Measurements from ENCODE around the gene NOL8.

NOL8 gene

GRCh38 chr9:92341578-92341977 is 16.4 kb upstream of the NOL8 start:
- Histone ChIP-seq H3K9ac (ENCODE audit: low read length) (no peak overlapping the region), H3K4me3 (ENCODE audit: low read length) (no peak overlapping the region), H3K27me3 (replicated peaks; ENCODE audit: control insufficient read depth, insufficient read depth, low read length) (no peaks in the 10 kb centered on the region), H3K4me1 (ENCODE audit: control insufficient read depth, insufficient read depth, low read length) (peaks cover 16% of the 10 kb centered on the region), H3K36me3 (ENCODE audit: control insufficient read depth, insufficient read depth, low read length, severe bottlenecking) (no peaks in the 10 kb centered on the region), H3K9me3 (ENCODE audit: control insufficient read depth, low read length) (no peaks in the 10 kb centered on the region)
- DNase-seq (ENCODE audit: low read depth): no peak

GRCh38 chr9:92333282-92333634 is 8.1 kb upstream of the NOL8 start:
- no peaks in the 10 kb centered on the region for H3K36me3 ChIP-seq (ENCODE audit: control insufficient read depth, insufficient read depth, low read length, severe bottlenecking)
- peaks cover 4% of the 10 kb centered on the region for H3K4me1 ChIP-seq (ENCODE audit: control insufficient read depth, insufficient read depth, low read length)
- H3K9me3 ChIP-seq (ENCODE audit: control insufficient read depth, low read length): no peaks in the 10 kb centered on the region
- H3K9ac ChIP-seq (ENCODE audit: low read length): no peak overlapping the region
- H3K4me3 ChIP-seq (ENCODE audit: low read length): no peak overlapping the region
- no peaks in the 10 kb centered on the region for H3K27me3 ChIP-seq (replicated peaks; ENCODE audit: control insufficient read depth, insufficient read depth, low read length)
- no peak for DNase-seq (ENCODE audit: low read depth)

GRCh38 chr9:92332577-92333281 is 7.6 kb upstream of the NOL8 start:
- H3K4me1 ChIP-seq (ENCODE audit: control insufficient read depth, insufficient read depth, low read length): peaks cover 7% of the 10 kb centered on the region
- H3K36me3 ChIP-seq (ENCODE audit: control insufficient read depth, insufficient read depth, low read length, severe bottlenecking): no peaks in the 10 kb centered on the region
- DNase-seq (ENCODE audit: low read depth): peak; percentile 60
- H3K4me3 ChIP-seq (ENCODE audit: low read length): no peak overlapping the region
- H3K27me3 ChIP-seq (replicated peaks; ENCODE audit: control insufficient read depth, insufficient read depth, low read length): no peaks in the 10 kb centered on the region
- H3K9me3 ChIP-seq (ENCODE audit: control insufficient read depth, low read length): no peaks in the 10 kb centered on the region
- H3K9ac ChIP-seq (ENCODE audit: low read length): no peak overlapping the region

GRCh38 chr9:92328225-92328624 is 3.1 kb upstream of the NOL8 start:
- no peak overlapping the region for H3K4me3 ChIP-seq (ENCODE audit: low read length)
- no peaks in the 10 kb centered on the region for H3K9me3 ChIP-seq (ENCODE audit: control insufficient read depth, low read length)
- DNase-seq (ENCODE audit: low read depth): peak; percentile 74
- peak overlapping the region; percentile 23 for H3K9ac ChIP-seq (ENCODE audit: low read length)
- no peaks in the 10 kb centered on the region for H3K27me3 ChIP-seq (replicated peaks; ENCODE audit: control insufficient read depth, insufficient read depth, low read length)
- peaks cover 21% of the 10 kb centered on the region for H3K4me1 ChIP-seq (ENCODE audit: control insufficient read depth, insufficient read depth, low read length)
- H3K36me3 ChIP-seq (ENCODE audit: control insufficient read depth, insufficient read depth, low read length, severe bottlenecking): peaks cover under 1% of the 10 kb centered on the region

GRCh38 chr9:92327283-92327850 is 2.2 kb upstream of the NOL8 start:
- Histone ChIP-seq H3K27me3 (replicated peaks; ENCODE audit: control insufficient read depth, insufficient read depth, low read length) (no peaks in the 10 kb centered on the region), H3K4me1 (ENCODE audit: control insufficient read depth, insufficient read depth, low read length) (peaks cover 21% of the 10 kb centered on the region), H3K36me3 (ENCODE audit: control insufficient read depth, insufficient read depth, low read length, severe bottlenecking) (peaks cover 8% of the 10 kb centered on the region), H3K9me3 (ENCODE audit: control insufficient read depth, low read length) (no peaks in the 10 kb centered on the region), H3K9ac (ENCODE audit: low read length) (no peak overlapping the region), H3K4me3 (ENCODE audit: low read length) (no peak overlapping the region)
- DNase-seq (ENCODE audit: low read depth): no peak

GRCh38 chr9:92325991-92326500 is 896 bp upstream of the NOL8 start:
- peaks cover 21% of the 10 kb centered on the region for H3K4me1 ChIP-seq (ENCODE audit: control insufficient read depth, insufficient read depth, low read length)
- peaks cover 21% of the 10 kb centered on the region for H3K36me3 ChIP-seq (ENCODE audit: control insufficient read depth, insufficient read depth, low read length, severe bottlenecking)
- no peaks in the 10 kb centered on the region for H3K9me3 ChIP-seq (ENCODE audit: control insufficient read depth, low read length)
- no peak for DNase-seq (ENCODE audit: low read depth)
- no peaks in the 10 kb centered on the region for H3K27me3 ChIP-seq (replicated peaks; ENCODE audit: control insufficient read depth, insufficient read depth, low read length)
- peak overlapping the region; percentile 96 for H3K9ac ChIP-seq (ENCODE audit: low read length)
- peak overlapping the region; percentile 91 for H3K4me3 ChIP-seq (ENCODE audit: low read length)

GRCh38 chr9:92324889-92325268 is 271 bp downstream of the NOL8 start:
- Histone ChIP-seq H3K36me3 (ENCODE audit: control insufficient read depth, insufficient read depth, low read length, severe bottlenecking) (peaks cover 30% of the 10 kb centered on the region), H3K9ac (ENCODE audit: low read length) (peak overlapping the region; percentile 96), H3K4me1 (ENCODE audit: control insufficient read depth, insufficient read depth, low read length) (peaks cover 21% of the 10 kb centered on the region), H3K27me3 (replicated peaks; ENCODE audit: control insufficient read depth, insufficient read depth, low read length) (no peaks in the 10 kb centered on the region), H3K9me3 (ENCODE audit: control insufficient read depth, low read length) (no peaks in the 10 kb centered on the region), H3K4me3 (ENCODE audit: low read length) (peak overlapping the region; percentile 91)
- no peak for DNase-seq (ENCODE audit: low read depth)

- no peaks in the 10 kb centered on the region for H3K9me3 ChIP-seq (ENCODE audit: control insufficient read depth, low read length)
- H3K27me3 ChIP-seq (replicated peaks; ENCODE audit: control insufficient read depth, insufficient read depth, low read length): no peaks in the 10 kb centered on the region
- H3K4me3 ChIP-seq (ENCODE audit: low read length): peak overlapping the region; percentile 91
- H3K9ac ChIP-seq (ENCODE audit: low read length): peak overlapping the region; percentile 96
- no peak for DNase-seq (ENCODE audit: low read depth)
- H3K36me3 ChIP-seq (ENCODE audit: control insufficient read depth, insufficient read depth, low read length, severe bottlenecking): peaks cover 34% of the 10 kb centered on the region
- H3K4me1 ChIP-seq (ENCODE audit: control insufficient read depth, insufficient read depth, low read length): peaks cover 21% of the 10 kb centered on the region
Measured at GRCh38 chr9:92324431-92324830, 719 bp downstream of the NOL8 start.

GRCh38 chr9:92315456-92315855 is 9.7 kb downstream of the NOL8 start:
- Histone ChIP-seq H3K9me3 (ENCODE audit: control insufficient read depth, low read length) (no peaks in the 10 kb centered on the region), H3K27me3 (replicated peaks; ENCODE audit: control insufficient read depth, insufficient read depth, low read length) (no peaks in the 10 kb centered on the region), H3K4me1 (ENCODE audit: control insufficient read depth, insufficient read depth, low read length) (no peaks in the 10 kb centered on the region), H3K4me3 (ENCODE audit: low read length) (no peak overlapping the region), H3K9ac (ENCODE audit: low read length) (no peak overlapping the region), H3K36me3 (ENCODE audit: control insufficient read depth, insufficient read depth, low read length, severe bottlenecking) (peaks cover 69% of the 10 kb centered on the region)
- no peak for DNase-seq (ENCODE audit: low read depth)

- Histone ChIP-seq H3K36me3 (ENCODE audit: control insufficient read depth, insufficient read depth, low read length, severe bottlenecking) (peaks cover 70% of the 10 kb centered on the region), H3K9me3 (ENCODE audit: control insufficient read depth, low read length) (no peaks in the 10 kb centered on the region)
Measured at GRCh38 chr9:92313624-92314012, 11.5 kb downstream of the NOL8 start.

GRCh38 chr9:92312887-92313623 is 12.1 kb downstream of the NOL8 start:
- Histone ChIP-seq H3K36me3 (ENCODE audit: control insufficient read depth, insufficient read depth, low read length, severe bottlenecking) (peaks cover 70% of the 10 kb centered on the region), H3K4me1 (ENCODE audit: control insufficient read depth, insufficient read depth, low read length) (peaks cover 9% of the 10 kb centered on the region), H3K27me3 (replicated peaks; ENCODE audit: control insufficient read depth, insufficient read depth, low read length) (no peaks in the 10 kb centered on the region), H3K9ac (ENCODE audit: low read length) (no peak overlapping the region), H3K9me3 (ENCODE audit: control insufficient read depth, low read length) (no peaks in the 10 kb centered on the region), H3K4me3 (ENCODE audit: low read length) (no peak overlapping the region)
- peak; percentile 22 for DNase-seq (ENCODE audit: low read depth)

More at GRCh38 chr9:92313624-92314012, 11.5 kb downstream of the NOL8 start:
- DNase-seq (ENCODE audit: low read depth): no peak
- H3K4me1 ChIP-seq (ENCODE audit: control insufficient read depth, insufficient read depth, low read length): peaks cover 8% of the 10 kb centered on the region
- H3K4me3 ChIP-seq (ENCODE audit: low read length): no peak overlapping the region
- no peaks in the 10 kb centered on the region for H3K27me3 ChIP-seq (replicated peaks; ENCODE audit: control insufficient read depth, insufficient read depth, low read length)
- H3K9ac ChIP-seq (ENCODE audit: low read length): no peak overlapping the region

Data from adipocyte (in vitro differentiated cells).